H9 (cell line): ENCODE data around the gene TFR2. TPM values are rescaled to one million over a fixed set of nuclear protein-coding genes. Genes with fewer than 3 reads are reported as not detected.

ENCODE experiments used
- DNase-seq: peaks from one replicate; pipeline ENCODE4 v3.0.0-alpha.2; 2017
- H2AFZ ChIP-seq: one replicate; pipeline ENCODE4 v1.6.1; 2013; ENCODE audit warnings: mild to moderate bottlenecking, low read length, control low read depth, moderate library complexity
- H2AK5ac ChIP-seq: 2 replicates; pipeline ENCODE4 v1.6.1; 2013; ENCODE audit warnings: low read length, control low read depth, mixed read lengths; ENCODE audit not compliant: insufficient read length
- H2BK120ac ChIP-seq: one replicate; pipeline ENCODE4 v1.6.1; 2013; ENCODE audit warnings: low read depth, mild to moderate bottlenecking, low read length, control low read depth, inconsistent platforms; ENCODE audit not compliant: poor library complexity, severe bottlenecking
- H2BK12ac ChIP-seq: 2 replicates; pipeline ENCODE4 v1.6.1; 2013; ENCODE audit warnings: low read length, control low read depth, mixed read lengths, low read depth; ENCODE audit not compliant: insufficient read length
- H2BK15ac ChIP-seq: 2 replicates; pipeline ENCODE4 v1.6.1; 2013; ENCODE audit warnings: low read depth, low read length, control low read depth
- H2BK20ac ChIP-seq: one replicate; pipeline ENCODE4 v1.6.1; 2013; ENCODE audit warnings: low read depth, mild to moderate bottlenecking, low read length, control low read depth, inconsistent platforms; ENCODE audit not compliant: poor library complexity, severe bottlenecking
- H2BK5ac ChIP-seq: 2 replicates; pipeline ENCODE4 v1.6.1; 2013; ENCODE audit warnings: low read length, control low read depth, mixed read lengths; ENCODE audit not compliant: insufficient read length
- H3K14ac ChIP-seq: 2 replicates; pipeline ENCODE4 v1.6.1; 2013; ENCODE audit warnings: low read length, control low read depth; ENCODE audit not compliant: insufficient read depth
- H3K18ac ChIP-seq: 2 replicates; pipeline ENCODE4 v1.6.1; 2013; ENCODE audit warnings: low read depth, mild to moderate bottlenecking, mixed read lengths, low read length, control low read depth; ENCODE audit not compliant: insufficient read length
- H3K23ac ChIP-seq: 2 replicates; pipeline ENCODE4 v1.6.1; 2013; ENCODE audit warnings: low read length, control low read depth, mixed read lengths, low read depth; ENCODE audit not compliant: insufficient read length
- H3K23me2 ChIP-seq: 2 replicates; pipeline ENCODE4 v1.6.1; 2013; ENCODE audit warnings: low read depth, mild to moderate bottlenecking, mixed read lengths, low read length, control low read depth; ENCODE audit not compliant: insufficient read length, poor library complexity, severe bottlenecking
- H3K27ac ChIP-seq: 2 replicates; pipeline ENCODE4 v1.5.1; 2013; ENCODE audit warnings: low read length, control low read depth, mixed read lengths, low read depth; ENCODE audit not compliant: insufficient read length
- H3K27me3 ChIP-seq: 2 replicates; pipeline ENCODE4 v1.6.1; 2013; ENCODE audit warnings: low read length, control low read depth, inconsistent platforms; ENCODE audit not compliant: insufficient read depth
- H3K4ac ChIP-seq: 2 replicates; pipeline ENCODE4 v1.6.1; 2013; ENCODE audit warnings: low read depth, mild to moderate bottlenecking, control low read depth, inconsistent platforms, low read length, moderate library complexity
- H3K4me1 ChIP-seq: 2 replicates; pipeline ENCODE4 v1.6.1; 2013; ENCODE audit warnings: low read length, control low read depth, inconsistent platforms; ENCODE audit not compliant: insufficient read depth
- H3K4me2 ChIP-seq: 2 replicates; pipeline ENCODE4 v1.6.1; 2013; ENCODE audit warnings: low read length, control low read depth, mixed read lengths; ENCODE audit not compliant: insufficient read length, insufficient read depth
- H3K56ac ChIP-seq: 2 replicates; pipeline ENCODE4 v1.6.1; 2013; ENCODE audit warnings: low read depth, mild to moderate bottlenecking, mixed read lengths, low read length, control low read depth; ENCODE audit not compliant: insufficient read length
- H3K79me1 ChIP-seq: 2 replicates; pipeline ENCODE4 v1.6.1; 2013; ENCODE audit warnings: low read depth, mild to moderate bottlenecking, moderate library complexity, low read length, control low read depth, inconsistent platforms; ENCODE audit not compliant: insufficient read depth, poor library complexity, severe bottlenecking
- H3K79me2 ChIP-seq: 2 replicates; pipeline ENCODE4 v1.6.1; 2013; ENCODE audit warnings: low read length, control low read depth, inconsistent platforms; ENCODE audit not compliant: insufficient read depth
- H3K9ac ChIP-seq: 2 replicates; pipeline ENCODE4 v1.6.1; 2013; ENCODE audit warnings: low read length, control low read depth, mixed read lengths; ENCODE audit not compliant: insufficient read length; ENCODE audit errors: extremely low read depth
- H3K9me3 ChIP-seq: one replicate; pipeline ENCODE4 v1.6.1; 2013; ENCODE audit warnings: low read depth, low read length, inconsistent platforms; ENCODE audit not compliant: control insufficient read depth
- H3T11ph ChIP-seq: one replicate; pipeline ENCODE4 v1.6.1; 2013; ENCODE audit warnings: mild to moderate bottlenecking, low read length, control low read depth, inconsistent platforms
- H4K20me1 ChIP-seq: one replicate; pipeline ENCODE4 v1.6.1; 2013; ENCODE audit not compliant: control insufficient read depth, insufficient read length, insufficient read depth
- H4K5ac ChIP-seq: 2 replicates; pipeline ENCODE4 v1.6.1; 2013; ENCODE audit warnings: low read depth, mild to moderate bottlenecking, mixed read lengths, low read length, control low read depth; ENCODE audit not compliant: insufficient read length
- H4K8ac ChIP-seq: replicated peaks from 2 replicates; pipeline ENCODE4 v1.6.1; 2013; ENCODE audit warnings: low read length, control low read depth, mixed read lengths, low read depth; ENCODE audit not compliant: insufficient read length
- H4K91ac ChIP-seq: 2 replicates; pipeline ENCODE4 v1.6.1; 2013; ENCODE audit warnings: low read depth, mild to moderate bottlenecking, moderate library complexity, mixed read lengths, low read length, control low read depth; ENCODE audit not compliant: insufficient read length
- H3K27ac Mint-ChIP-seq, 3 experiments: 2 replicates in 2 of 3; 3 replicates in 1 of 3; pipeline ENCODE4 v1.8.0; 2020 to 2021; ENCODE audit warnings: mixed read lengths in 3 of 3, mild to moderate bottlenecking in 1 of 3, moderate library complexity in 1 of 3
- H3K27me3 Mint-ChIP-seq: 2 replicates; pipeline ENCODE4 v1.8.0; 2021; ENCODE audit warnings: low read depth, mild to moderate bottlenecking, moderate library complexity, mixed read lengths
- H3K36me3 Mint-ChIP-seq, 3 experiments: 2 replicates in 2 of 3; 3 replicates in 1 of 3; pipeline ENCODE4 v1.8.0; 2020 to 2021; ENCODE audit warnings: low read depth in 3 of 3, mixed read lengths in 3 of 3; ENCODE audit not compliant: insufficient read depth in 1 of 3
- H3K4me1 Mint-ChIP-seq, 2 experiments: 2 replicates each; pipeline ENCODE4 v1.8.0; 2020; ENCODE audit warnings: mixed read lengths in 2 of 2
- H3K4me3 Mint-ChIP-seq, 2 experiments: 2 replicates in 1 of 2; 3 replicates in 1 of 2; pipeline ENCODE4 v1.8.0; 2020 to 2021; ENCODE audit warnings: mild to moderate bottlenecking in 2 of 2, mixed read lengths in 2 of 2, moderate library complexity in 1 of 2
- H3K9me3 Mint-ChIP-seq, 2 experiments: 2 replicates in 1 of 2; 3 replicates in 1 of 2; pipeline ENCODE4 v1.8.0; 2020; ENCODE audit warnings: mild to moderate bottlenecking in 2 of 2, mixed read lengths in 2 of 2, moderate library complexity in 1 of 2
- WGBS: extraction: QIAGEN DNeasy Blood & Tissue Kit; methylation state at CpG from one replicate; pipeline ENCODE4 v1.1.7; 2013; ENCODE audit warnings: missing lambda C conversion rate, low lambda C conversion rate, mixed read lengths; ENCODE audit not compliant: insufficient read length; ENCODE audit errors: extremely low coverage; 5-methylcytosine and 5-hydroxymethylcytosine counted together
- total RNA-seq: library from RNA; stranded (reverse); gene quantifications from 2 replicates; pipeline ENCODE4 v1.2.1, GENCODE V29; 2021
- TF ChIP-seq, protein P1 (sequence below): fragments of 200-600 bp; sonication (generic); conservative IDR thresholded peaks from 3 replicates; pipeline ENCODE4 v1.8.0; 2021; ENCODE audit warnings: antibody characterized with exemption, mild to moderate bottlenecking

The TFR2 gene
- total RNA-seq, 1 experiment from 2014 or later, result 2.3 TPM

DNA sequence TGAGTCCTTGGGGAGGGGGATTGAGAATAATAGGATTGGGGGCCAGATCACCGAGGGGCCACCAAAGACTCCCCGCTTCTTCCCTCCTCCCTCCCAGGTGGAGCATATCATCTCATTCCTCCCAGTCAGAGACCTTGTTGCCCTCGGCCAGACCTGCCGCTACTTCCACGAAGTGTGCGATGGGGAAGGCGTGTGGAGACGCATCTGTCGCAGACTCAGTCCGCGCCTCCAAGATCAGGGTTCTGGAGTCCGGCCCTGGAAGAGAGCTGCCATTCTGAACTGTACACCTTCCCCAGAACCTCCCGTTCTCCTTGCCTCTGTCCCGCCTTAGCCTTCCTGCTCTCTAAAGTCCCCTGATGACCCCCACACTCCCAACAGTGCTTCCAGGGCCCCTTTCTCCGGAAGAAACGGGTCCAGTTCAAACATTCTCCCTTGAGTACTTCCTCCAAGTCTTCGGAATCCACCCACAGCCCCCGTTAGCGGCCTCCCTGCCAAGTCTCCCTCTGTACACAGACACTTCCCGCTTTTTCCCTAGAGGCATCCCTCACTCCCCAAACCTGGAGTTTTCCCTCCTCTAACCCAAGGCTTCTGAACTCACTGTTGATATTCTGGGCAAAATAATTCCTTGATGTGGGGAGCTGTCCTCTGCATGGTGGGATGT lies 51.1 kb downstream of the TFR2 start:
- no CpG with 5 or more reads among the region's 20 CpGs for WGBS
- Histone ChIP-seq H3K79me1 (no peaks in the 10 kb centered on the region), H4K5ac (no peak overlapping the region), H2BK15ac (no peak overlapping the region), H4K20me1 (no peaks in the 10 kb centered on the region), H3K4ac (no peak overlapping the region), H3K27me3 (no peaks in the 10 kb centered on the region), H3K56ac (no peak overlapping the region), H2BK20ac (no peak overlapping the region), H3K4me1 (peaks cover 3% of the 10 kb centered on the region; the same call in 1 of the 2 replicates), H2BK12ac (no peak overlapping the region), H3K79me2 (no peaks in the 10 kb centered on the region), H2AFZ (no peak overlapping the region), H4K8ac (no peak overlapping the region), H3K23me2 (no peaks in the 10 kb centered on the region), H2BK5ac (no peak overlapping the region), H2BK120ac (no peak overlapping the region), H3K23ac (no peak overlapping the region), H3K4me2 (peak overlapping the region; percentile 29), H3K9me3 (no peaks in the 10 kb centered on the region), H4K91ac (no peak overlapping the region), H3K9ac (no peak overlapping the region), H3K27ac (no peak overlapping the region), H2AK5ac (no peak overlapping the region), H3K18ac (no peak overlapping the region), H3T11ph (no peak overlapping the region), H3K14ac (no peak overlapping the region)
- Mint-ChIP-seq H3K36me3 (peaks cover 0 to 12% (median 0%) of the 10 kb centered on the region in 3 experiments; a peak in 1 of 7 replicates), H3K4me3 (peak overlapping the region in 1 of 2 experiments; percentile 28; a peak in 2 of 5 replicates), H3K27ac (0 out of 7 replicates have a peak overlapping the region, but pooled peaks of 1 of the 3 experiments have one; percentile 5), H3K4me1 (peaks cover 17 to 22% of the 10 kb centered on the region in 2 experiments), H3K27me3 (peaks cover 40% of the 10 kb centered on the region), H3K9me3 (no peaks in the 10 kb centered on the region)
- no peak for DNase-seq
- TF ChIP-seq, protein P1, sequence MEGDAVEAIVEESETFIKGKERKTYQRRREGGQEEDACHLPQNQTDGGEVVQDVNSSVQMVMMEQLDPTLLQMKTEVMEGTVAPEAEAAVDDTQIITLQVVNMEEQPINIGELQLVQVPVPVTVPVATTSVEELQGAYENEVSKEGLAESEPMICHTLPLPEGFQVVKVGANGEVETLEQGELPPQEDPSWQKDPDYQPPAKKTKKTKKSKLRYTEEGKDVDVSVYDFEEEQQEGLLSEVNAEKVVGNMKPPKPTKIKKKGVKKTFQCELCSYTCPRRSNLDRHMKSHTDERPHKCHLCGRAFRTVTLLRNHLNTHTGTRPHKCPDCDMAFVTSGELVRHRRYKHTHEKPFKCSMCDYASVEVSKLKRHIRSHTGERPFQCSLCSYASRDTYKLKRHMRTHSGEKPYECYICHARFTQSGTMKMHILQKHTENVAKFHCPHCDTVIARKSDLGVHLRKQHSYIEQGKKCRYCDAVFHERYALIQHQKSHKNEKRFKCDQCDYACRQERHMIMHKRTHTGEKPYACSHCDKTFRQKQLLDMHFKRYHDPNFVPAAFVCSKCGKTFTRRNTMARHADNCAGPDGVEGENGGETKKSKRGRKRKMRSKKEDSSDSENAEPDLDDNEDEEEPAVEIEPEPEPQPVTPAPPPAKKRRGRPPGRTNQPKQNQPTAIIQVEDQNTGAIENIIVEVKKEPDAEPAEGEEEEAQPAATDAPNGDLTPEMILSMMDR, result no peak
